GM12878 (cell line): ENCODE results near the gene ATXN1. TPM values are rescaled to one million over a fixed set of nuclear protein-coding genes. Genes with fewer than 3 reads are reported as not detected.

ENCODE experiments used
- ATAC-seq: fragments of 200-7000 bp; cut with Tn5 transposase; 3 replicates; pipeline ENCODE4 v1.9.1; 2020; ENCODE audit warnings: mild to moderate bottlenecking, moderate library complexity
- BruUV-seq: library from RNA; stranded (reverse); fragments of 400-500 nt; replicated peaks from 2 replicates; lab custom pipeline; 2021; lab: Mats Ljungman, UMichigan
- CTCF ChIA-PET: fragments of 300-600 bp; sonication (Branson Sonifier 250); formaldehyde crosslinking; extraction: SDS; loops from one replicate; lab custom pipeline; 2021; ENCODE audit warnings: inconsistent platforms; lab: Yijun Ruan, JAX
- POLR2A ChIA-PET: fragments of 350-600 bp; formaldehyde crosslinking; extraction: SDS; loops from one replicate; lab custom pipeline; 2021; ENCODE audit warnings: inconsistent platforms; lab: Charles Lee
- RAD21 ChIA-PET: fragments of 300-600 bp; sonication (Branson Sonifier 250); formaldehyde crosslinking; loops from one replicate; lab custom pipeline; 2023; ENCODE audit warnings: antibody characterized with exemption; ENCODE audit not compliant: unreplicated experiment; lab: Charles Lee
- SMC1A ChIA-PET: fragments of 300-600 bp; sonication (Branson Sonifier 250); formaldehyde crosslinking; loops from one replicate; lab custom pipeline; 2023; ENCODE audit not compliant: unreplicated experiment, uncharacterized antibody; lab: Charles Lee
- DNase-seq: peaks from one replicate; pipeline ENCODE4 v3.0.0-alpha.2; 2011; ENCODE audit warnings: low read depth, low spot score
- FAIRE-seq: peaks from 3 replicates; lab custom pipeline; 2011; peaks lifted over from hg19 to GRCh38; lab: Jason Lieb, UNC
- H2AFZ ChIP-seq: 2 replicates; pipeline ENCODE4 v1.6.0; 2011; ENCODE audit warnings: low read depth, low read length, control low read depth; ENCODE audit not compliant: control insufficient read depth
- H3K27ac ChIP-seq: 2 replicates; pipeline ENCODE4 v1.5.1; 2011; ENCODE audit warnings: control low read depth; ENCODE audit not compliant: control insufficient read depth, insufficient read depth
- H3K27me3 ChIP-seq, 2 experiments: replicated peaks in 1 of 2; 2 replicates each; pipeline versions ENCODE4 v1.6.0 to v1.6.1; 2011; ENCODE audit warnings: low read length in 1 of 2; ENCODE audit not compliant: control insufficient read depth in 2 of 2, insufficient read depth in 2 of 2
- H3K36me3 ChIP-seq, 2 experiments: 2 replicates each; pipeline ENCODE4 v1.5.1; 2011; ENCODE audit warnings: low read length in 1 of 2; ENCODE audit not compliant: control insufficient read depth in 2 of 2, insufficient read depth in 2 of 2
- H3K4me1 ChIP-seq: 2 replicates; pipeline ENCODE4 v1.6.1; 2011; ENCODE audit warnings: mild to moderate bottlenecking, low read length, moderate library complexity, mixed read lengths; ENCODE audit not compliant: control insufficient read depth, insufficient read depth
- H3K4me2 ChIP-seq: 2 replicates; pipeline ENCODE4 v1.6.0; 2011; ENCODE audit warnings: control low read depth; ENCODE audit not compliant: control insufficient read depth, insufficient read depth
- H3K4me3 ChIP-seq: fragments of 200-600 bp; sonication (generic); 2 replicates; pipeline ENCODE4 v1.5.1; 2016
- H3K79me2 ChIP-seq: 2 replicates; pipeline ENCODE4 v1.6.0; 2011; ENCODE audit warnings: low read length; ENCODE audit not compliant: control insufficient read depth, insufficient read depth
- H3K9ac ChIP-seq: 2 replicates; pipeline ENCODE4 v1.8.0; 2011; ENCODE audit warnings: low read length, control low read depth, mixed read lengths; ENCODE audit not compliant: control insufficient read depth, insufficient read depth
- H3K9me3 ChIP-seq: replicated peaks from 3 replicates; pipeline ENCODE4 v1.5.1; 2011; ENCODE audit warnings: mild to moderate bottlenecking, low read length; ENCODE audit not compliant: control insufficient read depth, insufficient read depth
- H4K20me1 ChIP-seq: 2 replicates; pipeline ENCODE4 v1.6.0; 2011; ENCODE audit not compliant: control insufficient read depth, insufficient read depth
- ATF7 ChIP-seq: fragments of 450-650 bp; IDR thresholded peaks from 2 replicates; pipeline ENCODE4 v1.6.1; 2016; ENCODE audit warnings: low read depth, mild to moderate bottlenecking
- BMI1 ChIP-seq: fragments of 450-650 bp; IDR thresholded peaks from 2 replicates; pipeline ENCODE4 v1.6.1; 2016; ENCODE audit warnings: mild to moderate bottlenecking, moderate library complexity, borderline replicate concordance
- EZH2 ChIP-seq: IDR thresholded peaks from 2 replicates; pipeline ENCODE4 v1.6.1; 2012; ENCODE audit warnings: low read depth, mild to moderate bottlenecking, control low read depth, inconsistent platforms, low read length, borderline replicate concordance; ENCODE audit not compliant: control insufficient read depth
- GATAD2B ChIP-seq: fragments of 450-650 bp; conservative IDR thresholded peaks from 2 replicates; pipeline ENCODE4 v1.6.1; 2017; ENCODE audit warnings: low read depth, mild to moderate bottlenecking, moderate library complexity
- IKZF2 ChIP-seq, 2 experiments: fragments of 450-650 bp; IDR thresholded peaks; 2 replicates each; pipeline ENCODE4 v1.6.1; 2017; ENCODE audit warnings: mild to moderate bottlenecking in 2 of 2, moderate library complexity in 2 of 2
- MTA3 ChIP-seq: IDR thresholded peaks from 2 replicates; pipeline ENCODE4 v1.6.1; 2012; ENCODE audit warnings: low read length, inconsistent platforms, borderline replicate concordance
- NKRF ChIP-seq: fragments of 450-650 bp; conservative IDR thresholded peaks from 2 replicates; pipeline ENCODE4 v1.6.1; 2017; ENCODE audit warnings: mild to moderate bottlenecking, moderate library complexity
- RAD21 ChIP-seq: IDR thresholded peaks from 2 replicates; pipeline ENCODE4 v1.6.1; 2011; ENCODE audit warnings: mild to moderate bottlenecking, low read depth, low read length, moderate library complexity; ENCODE audit not compliant: insufficient read depth
- RELB ChIP-seq: fragments of 450-650 bp; IDR thresholded peaks from 2 replicates; pipeline ENCODE4 v1.6.1; 2017; ENCODE audit warnings: low read depth, mild to moderate bottlenecking, moderate library complexity
- RUNX3 ChIP-seq: IDR thresholded peaks from 2 replicates; pipeline ENCODE4 v1.6.1; 2012; ENCODE audit warnings: low read length, inconsistent platforms
- SPI1 ChIP-seq: IDR thresholded peaks from 2 replicates; pipeline ENCODE4 v1.6.1; 2011; ENCODE audit warnings: low read depth, mild to moderate bottlenecking, low read length, moderate library complexity, borderline replicate concordance; ENCODE audit not compliant: insufficient read depth
- SUZ12 ChIP-seq: fragments of 200-600 bp; sonication (generic); IDR thresholded peaks from one replicate; pipeline ENCODE4 v1.6.1; 2018; ENCODE audit warnings: antibody characterized with exemption, mild to moderate bottlenecking; ENCODE audit not compliant: unreplicated experiment
- ZNF24 ChIP-seq: fragments of 450-650 bp; IDR thresholded peaks from 2 replicates; pipeline ENCODE4 v1.6.1; 2017; ENCODE audit warnings: antibody characterized with exemption, mild to moderate bottlenecking
- WGBS: methylation state at CpG from one replicate; pipeline ENCODE4 v1.1.6; 2016; ENCODE audit warnings: low lambda C conversion rate; ENCODE audit not compliant: insufficient replicate concordance, insufficient coverage; ENCODE audit errors: missing lambda C conversion rate; 5-methylcytosine and 5-hydroxymethylcytosine counted together
- in situ Hi-C: fragments of 300-500 bp; cut with MboI; formaldehyde crosslinking; loops from 9 replicates; pipeline ENCODE4 v1.14.3; 2018; ENCODE audit warnings: mixed read lengths
- intact Hi-C: fragments of 100-400 bp; cut with micrococcal nuclease; formaldehyde crosslinking; loops from one replicate; pipeline ENCODE4 v1.14.2; 2022; ENCODE audit not compliant: unreplicated experiment
- polyA plus RNA-seq, 11 experiments: library from polyadenylated mRNA; depleted of rRNA in 4 of 11; unstranded in 6 of 11; stranded (reverse) in 5 of 11; fragments of >200 nt; fragmentation: Nextera tagmentation in 4 of 11; fragmentation: Illumina TruSeq in 1 of 11; extraction: Ambion mirVana in 4 of 11; extraction: Trizol in 1 of 11; gene quantifications; 1 replicate in 1 of 11; 2 replicates in 10 of 11; pipeline versions ENCODE4 v1.2.1 to v1.2.3, GENCODE V29; 2011 to 2016; ENCODE audit warnings: inconsistent platforms in 2 of 11, missing spikeins in 2 of 11, low read depth in 1 of 11
- total RNA-seq, 4 experiments: library from RNA; depleted of rRNA in 3 of 4; stranded (reverse); fragments of >200 nt in 3 of 4; fragmentation: Illumina TruSeq in 1 of 4; extraction: Trizol in 1 of 4; gene quantifications; 2 replicates each; pipeline versions ENCODE4 v1.2.1 to v1.2.3, GENCODE V29; 2013 to 2021

ATXN1 gene
- total and polyA plus RNA-seq, 10 of the 15 experiments (the other 5 are each of a cell fraction or from before 2014, with no cell fraction given): 12.2 to 51.2 (median 20.5) TPM

GRCh38 chr6:16684195-16684689 lies 77.0 kb downstream of the ATXN1 start:
- FAIRE-seq: no peak
- no TSS peak for BruUV-seq
- intact Hi-C loops: no loop called here

More at GRCh38 chr6:16684195-16684689, 77.0 kb downstream of the ATXN1 start:
- WGBS: 82% methylated on average over 5 of the region's 5 CpGs
- H2AFZ ChIP-seq: no peak overlapping the region
- H3K27me3 ChIP-seq: no peaks in the 10 kb centered on the region
- H3K4me1 ChIP-seq: peaks cover 28% of the 10 kb centered on the region
- no peak overlapping the region for H3K4me2 ChIP-seq
- CTCF ChIA-PET: no interaction called here
- TF ChIP-seq BMI1 (no peak), SPI1 (peak; percentile 61), SUZ12 (no peak), ZNF24 (0 out of 2 replicates have a peak, but pooled peaks have one; percentile 15), MTA3 (0 out of 2 replicates have a peak, but pooled peaks have one; percentile 2), ATF7 (no peak), EZH2 (no peak), RELB (no peak), GATAD2B (0 out of 2 replicates have a peak, but pooled peaks have one; percentile 28), RAD21 (no peak), IKZF2 (IDR thresholded peaks at IDR 0.05) (peak in 1 of 2 experiments; percentile 62; a peak in 2 of 4 replicates), NKRF (no peak), RUNX3 (peak; percentile 49)
- TF ChIP-seq, all 136 proteins: peak for 6
- Histone ChIP-seq H3K9me3 (no peaks in the 10 kb centered on the region; the same call in 2 of the 3 replicates), H3K27ac (no peak overlapping the region), H3K4me3 (no peak overlapping the region), H3K36me3 (no peaks in the 10 kb centered on the region; a peak in 1 of 4 replicates), H4K20me1 (no peaks in the 10 kb centered on the region), H3K79me2 (no peaks in the 10 kb centered on the region), H3K9ac (no peak overlapping the region)
- in situ Hi-C loops: no loop called here
- DNase-seq (no peak), ATAC-seq (peak; percentile 55)
- RAD21 ChIA-PET: interaction anchor here (1.4 to 1.8 kb wide), 3 partner anchors 13 to 179 kb away, joined by 3 to 5 read pairs (median 3); no protein-coding TSS in a partner anchor
- POLR2A ChIA-PET: interaction anchor here (0.6 kb wide), 1 partner anchor 33 kb away, joined by 3 read pairs; no protein-coding TSS in a partner anchor
- SMC1A ChIA-PET: interaction anchor here (0.5 to 2.1 kb wide), 4 partner anchors 13 to 86 kb away, joined by 3 to 5 read pairs (median 4); no protein-coding TSS in a partner anchor
